HG03196 (cell line): ENCODE measurements around the gene C1QTNF5.

Source experiments
- ATAC-seq: cut with Tn5 transposase; IDR thresholded peaks from one replicate; pipeline ENCODE4 v1.9.1; 2021; ENCODE audit not compliant: unreplicated experiment

Gene C1QTNF5

GRCh38 chr11:119338318-119338890, 2.3 kb downstream of the C1QTNF5 start:
- no peak for ATAC-seq

GRCh38 chr11:119337581-119338317, 2.9 kb downstream of the C1QTNF5 start:
- ATAC-seq: no peak

- no peak for ATAC-seq
Measured at GRCh38 chr11:119336744-119337469, 3.8 kb downstream of the C1QTNF5 start.

GRCh38 chr11:119335655-119336543, 4.8 kb downstream of the C1QTNF5 start:
- no peak for ATAC-seq

GRCh38 chr11:119335091-119335654, 5.5 kb downstream of the C1QTNF5 start:
- ATAC-seq: no peak

GRCh38 chr11:119334174-119334930, 6.3 kb downstream of the C1QTNF5 start, which contains the start of gene RNF26:
TSS of gene RNF26 (plus strand) at chr11:119334527. CDS start at chr11:119335123, 596 bp downstream.
- ATAC-seq: peak; percentile 83

GRCh38 chr11:119332111-119332765, 8.4 kb downstream of the C1QTNF5 start:
- no peak for ATAC-seq

GRCh38 chr11:119330237-119330636, 10.4 kb downstream of the C1QTNF5 start:
- no peak for ATAC-seq

GRCh38 chr11:119329320-119329719, 11.4 kb downstream of the C1QTNF5 start:
- ATAC-seq: no peak

GRCh38 chr11:119324189-119324588, 16.5 kb downstream of the C1QTNF5 start:
- no peak for ATAC-seq

GRCh38 chr11:119323532-119324033, 17.1 kb downstream of the C1QTNF5 start:
- ATAC-seq: no peak

GRCh38 chr11:119322921-119323531, 17.7 kb downstream of the C1QTNF5 start:
- ATAC-seq: no peak

- ATAC-seq: no peak
Measured at GRCh38 chr11:119322360-119322739, 18.3 kb downstream of the C1QTNF5 start.

- ATAC-seq: peak; percentile 39
Measured at GRCh38 chr11:119320776-119321524, 19.7 kb downstream of the C1QTNF5 start.

GRCh38 chr11:119320240-119320775, 20.4 kb downstream of the C1QTNF5 start:
- no peak for ATAC-seq

- no peak for ATAC-seq
Measured at GRCh38 chr11:119319700-119320239, 20.9 kb downstream of the C1QTNF5 start.

- no peak for ATAC-seq
Measured at GRCh38 chr11:119319136-119319699, 21.5 kb downstream of the C1QTNF5 start.
